ENCODE results near the gene ENOX1. TPM values are rescaled to one million over a fixed set of nuclear protein-coding genes. Genes with fewer than 3 reads are reported as not detected.

Gene ENOX1
- total and polyA plus RNA-seq, 2 donors (not counting 3 experiments of a cell fraction or from before 2014, with no cell fraction given) = 0.17 to 0.97 TPM

- intact Hi-C loops (cut with micrococcal nuclease) (no loop called here), dilution Hi-C loops (cut with MboI; ENCODE audit: extremely low pct_ligation_motif_present, low sequenced_read_pairs) (no loop called here)
- Histone ChIP-seq H3K9me1 (replicated peaks; ENCODE audit: control insufficient read depth, extremely low read depth, insufficient read depth, low read length) (no peaks in the 10 kb centered on the region), H3K4me3 (replicated peaks in 1 of 3; ENCODE audit: insufficient read depth in 1 of 3, low read depth in 1 of 3, low read length in 3 of 3) (no peak overlapping the region), H3K36me3 (ENCODE audit: control insufficient read depth in 2 of 2, extremely low read depth in 1 of 2, insufficient read depth in 2 of 2, low read length in 2 of 2) (no peaks in the 10 kb centered on the region), H3K27me3 (ENCODE audit: control insufficient read depth in 2 of 2, insufficient read depth in 2 of 2, low read length in 2 of 2) (peaks cover 0 to 3% of the 10 kb centered on the region in 2 experiments), H2AFZ (ENCODE audit: low read depth, low read length) (no peak overlapping the region), H3K27ac (ENCODE audit: insufficient read depth, low read depth, low read length) (no peak overlapping the region), H3K4me1 (ENCODE audit: control insufficient read depth, extremely low read depth, insufficient read depth, low read length) (no peaks in the 10 kb centered on the region), H3K9ac (replicated peaks; ENCODE audit: extremely low read depth, insufficient read depth, low read length) (no peak overlapping the region), H3K79me2 (ENCODE audit: control insufficient read depth, insufficient read depth, low read length) (no peaks in the 10 kb centered on the region), H3K9me3 (replicated peaks; ENCODE audit: control insufficient read depth, insufficient read depth, low read length) (no peaks in the 10 kb centered on the region), H3K4me2 (ENCODE audit: insufficient read depth, low read length) (no peak overlapping the region), H4K20me1 (replicated peaks; ENCODE audit: control insufficient read depth, extremely low read depth, insufficient read depth, low read length) (no peaks in the 10 kb centered on the region)
- DNase-seq (ENCODE audit: low read depth, low spot score) (no peak), FAIRE-seq (no peak)
- TF ChIP-seq MYC (IDR thresholded peaks at IDR 0.05; ENCODE audit: low read depth, low read length) = no peak
- no peak for TF ChIP-seq CTCF (IDR thresholded peaks at IDR 0.05; ENCODE audit: extremely low read depth in 1 of 2, insufficient read depth in 1 of 2, low read depth in 1 of 2, low read length in 2 of 2)
- TF ChIP-seq EZH2 (IDR thresholded peaks at IDR 0.05; ENCODE audit: borderline replicate concordance, low read depth, low read length, severe bottlenecking) = no peak
- no peak for TF ChIP-seq FOS (IDR thresholded peaks at IDR 0.05; ENCODE audit: borderline replicate concordance, insufficient read depth, low read length)
- TF ChIP-seq MAX (IDR thresholded peaks at IDR 0.05; ENCODE audit: insufficient read depth, insufficient read length) = no peak
- TF ChIP-seq GATA2 (IDR thresholded peaks at IDR 0.05; ENCODE audit: insufficient read depth, insufficient read length, low read depth, low read length) = no peak
- no peak for TF ChIP-seq POLR2A (IDR thresholded peaks at IDR 0.05; ENCODE audit: low read depth, low read length)
- TF ChIP-seq JUN (IDR thresholded peaks at IDR 0.05; ENCODE audit: borderline replicate concordance, insufficient read depth, insufficient read length, low read depth) = no peak
- ChIA-PET POLR2A (no interaction called here), CTCF (no interaction called here)
- BruUV-seq (replicated peaks) = no TSS peak
These were observed 54.0 kb downstream of the ENOX1 start for GRCh38 chr13:43732726-43733125.
